HCT116 (cell line): Measurements from ENCODE around the gene ACAD8. TPM values are rescaled to one million over a fixed set of nuclear protein-coding genes. Genes with fewer than 3 reads are reported as not detected.

Experiments
- ATAC-seq: fragments of 200-7000 bp; cut with Tn5 transposase; 2 replicates; pipeline ENCODE4 v1.9.1; 2020; ENCODE audit warnings: mild to moderate bottlenecking, moderate library complexity
- BruUV-seq: library from RNA; stranded (reverse); fragments of 400-500 nt; replicated peaks from 2 replicates; lab custom pipeline; 2021; lab: Mats Ljungman, UMichigan
- CTCF ChIA-PET: fragments of 300-600 bp; sonication (Branson Sonifier 250); formaldehyde crosslinking; loops from one replicate; lab custom pipeline; 2021; ENCODE audit warnings: antibody characterized with exemption; lab: Charles Lee
- POLR2A ChIA-PET: fragments of 300-600, 350-600 bp; sonication (Branson Sonifier 250); formaldehyde crosslinking; loops from one replicate; lab custom pipeline; 2021; ENCODE audit warnings: antibody characterized with exemption; lab: Charles Lee
- RAD21 ChIA-PET, 2 experiments: fragments of 300-600 bp; sonication (Branson Sonifier 250); formaldehyde crosslinking; loops; one replicate each; lab custom pipeline; 2023; ENCODE audit warnings: low total read pairs in 2 of 2; ENCODE audit not compliant: uncharacterized antibody in 2 of 2, unreplicated experiment in 2 of 2, low non-redundant PET in 1 of 2; lab: Charles Lee
- DNase-seq: peaks from one replicate; pipeline ENCODE4 v3.0.0-alpha.2; 2010; ENCODE audit warnings: low read depth, low spot score
- H2AFZ ChIP-seq: fragments of 200-600 bp; shearing (Covaris generic), sonication (generic); 2 replicates; pipeline ENCODE4 v1.6.1; 2017; ENCODE audit warnings: low read depth, mixed run types, mixed read lengths, antibody characterized with exemption, low read length; ENCODE audit not compliant: poor library complexity, severe bottlenecking
- H3K27ac ChIP-seq: 2 replicates; pipeline ENCODE4 v1.5.1; 2012; ENCODE audit warnings: low read depth, low read length
- H3K27me3 ChIP-seq: fragments of 200-600 bp; sonication (generic); 2 replicates; pipeline ENCODE4 v1.6.1; 2016; ENCODE audit warnings: mixed run types, low read length, mixed read lengths; ENCODE audit not compliant: insufficient read depth
- H3K36me3 ChIP-seq, 2 experiments: fragments of 200-500 bp in 1 of 2; fragments of 200-600 bp in 1 of 2; sonication (Bioruptor generic) in 1 of 2; sonication (generic) in 1 of 2; 2 replicates each; pipeline versions ENCODE4 v1.5.1 to v1.6.1; 2014 to 2016; ENCODE audit warnings: low read length in 2 of 2, inconsistent platforms in 1 of 2, mixed read lengths in 1 of 2, mixed run types in 1 of 2; ENCODE audit not compliant: insufficient read depth in 2 of 2, control insufficient read depth in 1 of 2
- H3K4me1 ChIP-seq, 2 experiments: fragments of 200-600 bp in 1 of 2; sonication (generic) in 1 of 2; 2 replicates each; pipeline versions ENCODE4 v1.5.1 to v1.6.1; 2012 to 2017; ENCODE audit warnings: low read length in 2 of 2, inconsistent platforms in 1 of 2, mild to moderate bottlenecking in 1 of 2, mixed read lengths in 1 of 2, mixed run types in 1 of 2, moderate library complexity in 1 of 2; ENCODE audit not compliant: insufficient read depth in 2 of 2, control insufficient read depth in 1 of 2
- H3K4me2 ChIP-seq: fragments of 200-600 bp; sonication (generic); 2 replicates; pipeline ENCODE4 v1.6.1; 2017; ENCODE audit warnings: mixed run types, low read length, mixed read lengths
- H3K4me3 ChIP-seq, 2 experiments: fragments of 200-600 bp in 1 of 2; sonication (generic) in 1 of 2; replicated peaks in 1 of 2; 2 replicates each; pipeline ENCODE4 v1.5.1; 2011 to 2016; ENCODE audit warnings: low read length in 2 of 2, control low read depth in 1 of 2, low read depth in 1 of 2, mild to moderate bottlenecking in 1 of 2, mixed read lengths in 1 of 2, mixed run types in 1 of 2
- H3K79me2 ChIP-seq: fragments of 200-600 bp; sonication (generic); 2 replicates; pipeline ENCODE4 v1.6.1; 2017; ENCODE audit warnings: mild to moderate bottlenecking, mixed run types, low read length, moderate library complexity, mixed read lengths; ENCODE audit not compliant: insufficient read depth
- H3K9ac ChIP-seq: fragments of 200-600 bp; sonication (generic); 2 replicates; pipeline ENCODE4 v1.6.1; 2016; ENCODE audit warnings: low read length, mixed read lengths
- H3K9me2 ChIP-seq: fragments of 200-600 bp; sonication (generic), shearing (Covaris generic); 2 replicates; pipeline ENCODE4 v1.6.1; 2017; ENCODE audit warnings: mixed run types, mild to moderate bottlenecking, moderate library complexity; ENCODE audit not compliant: insufficient read depth
- H3K9me3 ChIP-seq, 2 experiments: fragments of 200-500 bp in 1 of 2; fragments of 200-600 bp in 1 of 2; sonication (Bioruptor generic) in 1 of 2; sonication (generic) in 1 of 2; 2 replicates each; pipeline ENCODE4 v1.6.1; 2014 to 2017; ENCODE audit warnings: low read length in 2 of 2, mixed read lengths in 2 of 2, inconsistent platforms in 1 of 2, low read depth in 1 of 2, mild to moderate bottlenecking in 1 of 2, mixed run types in 1 of 2, moderate library complexity in 1 of 2; ENCODE audit not compliant: control insufficient read depth in 1 of 2, insufficient read depth in 1 of 2
- H4K20me1 ChIP-seq: fragments of 200-600 bp; sonication (generic), shearing (Covaris generic); 2 replicates; pipeline ENCODE4 v1.6.1; 2017; ENCODE audit warnings: mixed run types, mild to moderate bottlenecking, moderate library complexity; ENCODE audit not compliant: insufficient read depth
- CEBPB ChIP-seq: IDR thresholded peaks from 2 replicates; pipeline ENCODE4 v1.6.1; 2012; ENCODE audit warnings: low read depth
- EGR1 ChIP-seq: IDR thresholded peaks from 2 replicates; pipeline ENCODE4 v1.6.1; 2012; ENCODE audit warnings: low read depth
- ELF1 ChIP-seq: IDR thresholded peaks from 2 replicates; pipeline ENCODE4 v1.6.1; 2012; ENCODE audit warnings: low read depth, borderline replicate concordance
- EZH2 ChIP-seq: fragments of 200-600 bp; sonication (generic); IDR thresholded peaks from 2 replicates; pipeline ENCODE4 v1.6.1; 2017; ENCODE audit warnings: antibody characterized with exemption, mixed run types
- JUND ChIP-seq: IDR thresholded peaks from 2 replicates; pipeline ENCODE4 v1.6.1; 2012
- POLR2A ChIP-seq: IDR thresholded peaks from 2 replicates; pipeline ENCODE4 v1.7.0; 2011; ENCODE audit warnings: borderline replicate concordance; ENCODE audit not compliant: insufficient read depth, insufficient read length; ENCODE audit errors: extremely low read depth
- POLR2AphosphoS5 ChIP-seq: IDR thresholded peaks from 2 replicates; pipeline ENCODE4 v1.6.1; 2011; ENCODE audit warnings: mild to moderate bottlenecking, low read depth, low read length, moderate library complexity
- SIN3A ChIP-seq: IDR thresholded peaks from 2 replicates; pipeline ENCODE4 v1.6.1; 2012; ENCODE audit warnings: low read depth
- SP1 ChIP-seq: IDR thresholded peaks from 2 replicates; pipeline ENCODE4 v1.6.1; 2012; ENCODE audit warnings: low read depth
- SRF ChIP-seq: IDR thresholded peaks from 2 replicates; pipeline ENCODE4 v1.6.1; 2012; ENCODE audit warnings: low read depth
- TCF7L2 ChIP-seq: IDR thresholded peaks from 2 replicates; pipeline ENCODE4 v1.7.0; 2011; ENCODE audit warnings: borderline replicate concordance, inconsistent platforms; ENCODE audit not compliant: insufficient read depth, insufficient read length; ENCODE audit errors: extremely low read depth
- YY1 ChIP-seq: IDR thresholded peaks from 2 replicates; pipeline ENCODE4 v1.6.1; 2011; ENCODE audit warnings: low read length, low read depth, moderate library complexity, mild to moderate bottlenecking; ENCODE audit not compliant: insufficient replicate concordance; ENCODE audit errors: extremely low read depth
- ZFX ChIP-seq: fragments of 450-650 bp; IDR thresholded peaks from 2 replicates; pipeline ENCODE4 v1.6.1; 2017
- ZNF274 ChIP-seq: fragments of 200-500 bp; sonication (Bioruptor generic); IDR thresholded peaks from 2 replicates; pipeline ENCODE4 v1.6.1; 2014; ENCODE audit warnings: mild to moderate bottlenecking, low read depth, low read length, inconsistent platforms
- intact Hi-C: fragments of 100-400 bp; cut with micrococcal nuclease; formaldehyde crosslinking; loops from 2 replicates; pipeline ENCODE4 v1.10.0; 2022
- total RNA-seq: library from RNA; stranded (reverse); gene quantifications from one replicate; pipeline ENCODE4 v1.2.1, GENCODE V29; 2021; ENCODE audit not compliant: unreplicated experiment
- TF ChIP-seq, protein P1 (sequence below): IDR thresholded peaks from 2 replicates; pipeline ENCODE4 v1.6.1; 2011; ENCODE audit warnings: mild to moderate bottlenecking, low read length, moderate library complexity; ENCODE audit not compliant: insufficient replicate concordance; ENCODE audit errors: extremely low read depth
- TF ChIP-seq, protein P2 (sequence below): IDR thresholded peaks from 2 replicates; pipeline ENCODE4 v1.6.1; 2012
- TF ChIP-seq, protein P3 (sequence below): IDR thresholded peaks from 2 replicates; pipeline ENCODE4 v1.6.1; 2012; ENCODE audit warnings: low read depth
- TF ChIP-seq, protein P4 (sequence below): IDR thresholded peaks from 2 replicates; pipeline ENCODE4 v1.6.1; 2012

ACAD8 gene
- total RNA-seq, 1 experiment from 2014 or later = 21.0 TPM

DNA sequence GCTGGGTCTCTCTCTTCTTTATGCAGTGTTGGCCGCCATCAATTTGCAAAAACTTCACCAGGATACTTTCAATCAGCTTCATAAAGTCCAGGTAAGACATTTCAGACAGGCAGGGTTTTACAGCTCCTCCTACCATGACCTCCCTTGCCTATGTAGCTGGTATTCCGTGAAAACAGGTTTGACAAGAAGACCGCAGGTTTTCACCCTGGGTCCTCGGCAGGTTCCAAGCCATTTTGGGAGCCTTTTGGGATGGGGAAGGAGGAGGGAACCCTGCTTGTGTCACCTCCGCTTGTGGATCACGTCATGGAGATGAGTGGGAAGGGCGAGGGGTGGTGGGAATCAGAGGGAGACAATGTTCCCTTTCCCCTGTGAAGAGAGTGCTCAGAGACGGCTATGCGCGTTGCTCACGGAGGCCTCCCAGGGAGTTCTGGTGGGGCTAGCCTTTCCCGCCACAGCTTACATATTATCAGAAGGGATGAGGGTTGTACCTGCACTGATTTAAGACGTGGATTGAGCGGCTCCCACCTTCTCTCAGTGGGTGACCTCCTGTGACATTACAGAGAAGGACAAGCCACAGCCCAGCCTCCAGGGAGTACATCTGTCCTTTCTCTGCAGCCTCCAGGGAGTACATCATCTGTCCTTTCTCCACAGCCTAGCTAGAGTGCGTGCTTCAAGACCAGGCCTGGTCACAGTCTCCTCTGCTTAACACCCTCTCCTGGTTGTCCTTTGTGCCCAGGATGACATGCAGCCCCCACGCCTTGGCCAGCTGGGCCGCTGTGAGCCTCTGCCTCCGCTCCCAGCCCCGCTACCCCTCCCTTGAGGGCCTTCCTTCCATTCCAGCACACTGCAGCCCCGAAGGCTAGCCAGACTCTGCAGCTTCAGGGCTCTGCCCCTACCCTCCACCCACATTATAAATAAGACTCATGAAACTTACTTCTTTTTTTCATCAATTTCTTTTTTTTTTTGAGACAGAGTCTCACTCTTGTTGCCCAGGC is 40.0 kb downstream of the ACAD8 start (continued):
- TF ChIP-seq, protein P1, sequence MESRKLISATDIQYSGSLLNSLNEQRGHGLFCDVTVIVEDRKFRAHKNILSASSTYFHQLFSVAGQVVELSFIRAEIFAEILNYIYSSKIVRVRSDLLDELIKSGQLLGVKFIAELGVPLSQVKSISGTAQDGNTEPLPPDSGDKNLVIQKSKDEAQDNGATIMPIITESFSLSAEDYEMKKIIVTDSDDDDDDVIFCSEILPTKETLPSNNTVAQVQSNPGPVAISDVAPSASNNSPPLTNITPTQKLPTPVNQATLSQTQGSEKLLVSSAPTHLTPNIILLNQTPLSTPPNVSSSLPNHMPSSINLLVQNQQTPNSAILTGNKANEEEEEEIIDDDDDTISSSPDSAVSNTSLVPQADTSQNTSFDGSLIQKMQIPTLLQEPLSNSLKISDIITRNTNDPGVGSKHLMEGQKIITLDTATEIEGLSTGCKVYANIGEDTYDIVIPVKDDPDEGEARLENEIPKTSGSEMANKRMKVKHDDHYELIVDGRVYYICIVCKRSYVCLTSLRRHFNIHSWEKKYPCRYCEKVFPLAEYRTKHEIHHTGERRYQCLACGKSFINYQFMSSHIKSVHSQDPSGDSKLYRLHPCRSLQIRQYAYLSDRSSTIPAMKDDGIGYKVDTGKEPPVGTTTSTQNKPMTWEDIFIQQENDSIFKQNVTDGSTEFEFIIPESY = no peak
- no peak for TF ChIP-seq POLR2A

DNA sequence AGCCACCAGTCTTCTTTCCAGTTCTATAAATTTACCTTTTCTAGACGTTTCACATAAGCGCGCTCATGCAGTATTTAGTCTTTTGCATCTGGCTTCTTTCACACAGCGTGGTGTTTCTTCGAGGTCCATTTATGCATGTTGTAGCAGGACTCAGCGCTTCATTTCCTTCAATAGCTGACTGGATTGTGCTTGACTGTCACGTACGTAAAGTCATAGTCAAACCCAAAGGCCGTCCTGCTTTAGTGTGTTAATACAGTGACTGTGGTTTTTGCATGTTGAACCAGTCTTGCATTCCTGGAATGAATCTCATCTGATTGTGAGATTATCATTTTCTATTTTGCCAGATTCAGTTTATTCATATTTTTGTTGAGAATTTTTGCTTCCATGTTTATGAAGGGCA is 41.3 kb downstream of the ACAD8 start:
- Histone ChIP-seq H3K27ac (no peak overlapping the region), H3K4me2 (no peak overlapping the region), H3K9me2 (no peaks in the 10 kb centered on the region), H3K4me3 (no peak overlapping the region), H3K79me2 (no peaks in the 10 kb centered on the region), H3K9me3 (no peaks in the 10 kb centered on the region), H3K27me3 (no peaks in the 10 kb centered on the region), H2AFZ (no peak overlapping the region), H3K4me1 (no peaks in the 10 kb centered on the region), H3K36me3 (no peaks in the 10 kb centered on the region), H4K20me1 (no peaks in the 10 kb centered on the region), H3K9ac (no peak overlapping the region)
- ChIA-PET CTCF (no interaction called here), RAD21 (no interaction called here), POLR2A (no interaction called here)
- intact Hi-C loops = no loop called here
- BruUV-seq = no TSS peak
- ATAC-seq (no peak), DNase-seq (no peak)
- no peak for TF ChIP-seq SP1
- TF ChIP-seq, protein P2, sequence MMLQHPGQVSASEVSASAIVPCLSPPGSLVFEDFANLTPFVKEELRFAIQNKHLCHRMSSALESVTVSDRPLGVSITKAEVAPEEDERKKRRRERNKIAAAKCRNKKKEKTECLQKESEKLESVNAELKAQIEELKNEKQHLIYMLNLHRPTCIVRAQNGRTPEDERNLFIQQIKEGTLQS = no peak
- no peak for TF ChIP-seq JUND
- TF ChIP-seq EGR1 = no peak
- TF ChIP-seq, protein P3, sequence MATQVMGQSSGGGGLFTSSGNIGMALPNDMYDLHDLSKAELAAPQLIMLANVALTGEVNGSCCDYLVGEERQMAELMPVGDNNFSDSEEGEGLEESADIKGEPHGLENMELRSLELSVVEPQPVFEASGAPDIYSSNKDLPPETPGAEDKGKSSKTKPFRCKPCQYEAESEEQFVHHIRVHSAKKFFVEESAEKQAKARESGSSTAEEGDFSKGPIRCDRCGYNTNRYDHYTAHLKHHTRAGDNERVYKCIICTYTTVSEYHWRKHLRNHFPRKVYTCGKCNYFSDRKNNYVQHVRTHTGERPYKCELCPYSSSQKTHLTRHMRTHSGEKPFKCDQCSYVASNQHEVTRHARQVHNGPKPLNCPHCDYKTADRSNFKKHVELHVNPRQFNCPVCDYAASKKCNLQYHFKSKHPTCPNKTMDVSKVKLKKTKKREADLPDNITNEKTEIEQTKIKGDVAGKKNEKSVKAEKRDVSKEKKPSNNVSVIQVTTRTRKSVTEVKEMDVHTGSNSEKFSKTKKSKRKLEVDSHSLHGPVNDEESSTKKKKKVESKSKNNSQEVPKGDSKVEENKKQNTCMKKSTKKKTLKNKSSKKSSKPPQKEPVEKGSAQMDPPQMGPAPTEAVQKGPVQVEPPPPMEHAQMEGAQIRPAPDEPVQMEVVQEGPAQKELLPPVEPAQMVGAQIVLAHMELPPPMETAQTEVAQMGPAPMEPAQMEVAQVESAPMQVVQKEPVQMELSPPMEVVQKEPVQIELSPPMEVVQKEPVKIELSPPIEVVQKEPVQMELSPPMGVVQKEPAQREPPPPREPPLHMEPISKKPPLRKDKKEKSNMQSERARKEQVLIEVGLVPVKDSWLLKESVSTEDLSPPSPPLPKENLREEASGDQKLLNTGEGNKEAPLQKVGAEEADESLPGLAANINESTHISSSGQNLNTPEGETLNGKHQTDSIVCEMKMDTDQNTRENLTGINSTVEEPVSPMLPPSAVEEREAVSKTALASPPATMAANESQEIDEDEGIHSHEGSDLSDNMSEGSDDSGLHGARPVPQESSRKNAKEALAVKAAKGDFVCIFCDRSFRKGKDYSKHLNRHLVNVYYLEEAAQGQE = no peak
- TF ChIP-seq CEBPB = no peak
- TF ChIP-seq ZFX = no peak
- TF ChIP-seq, protein P4, sequence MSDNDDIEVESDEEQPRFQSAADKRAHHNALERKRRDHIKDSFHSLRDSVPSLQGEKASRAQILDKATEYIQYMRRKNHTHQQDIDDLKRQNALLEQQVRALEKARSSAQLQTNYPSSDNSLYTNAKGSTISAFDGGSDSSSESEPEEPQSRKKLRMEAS = no peak
- TF ChIP-seq TCF7L2 = no peak
- TF ChIP-seq POLR2A = no peak
- TF ChIP-seq ELF1 = no peak
- TF ChIP-seq YY1 = no peak
- TF ChIP-seq SRF = no peak
- TF ChIP-seq EZH2 = no peak
- no peak for TF ChIP-seq SIN3A
- TF ChIP-seq POLR2AphosphoS5 = no peak
- no peak for TF ChIP-seq ZNF274
